ENCODE results near the gene SYT8.
"Not testable (repeated sequence)": the region's sequence is repeated elsewhere in the genome, so short reads cannot be mapped to it uniquely, and the experiment has no call there.

The SYT8 gene

GRCh38 chr11:1872267-1872985 lies 37.6 kb downstream of the SYT8 start:
- DNase-seq (ENCODE audit: low read depth in 1 of 2, low spot score in 1 of 2): no peak

GRCh38 chr11:1873048-1873812 lies 38.4 kb downstream of the SYT8 start:
- no peak for DNase-seq (ENCODE audit: low read depth in 1 of 2, low spot score in 1 of 2)

- not testable (repeated sequence) for DNase-seq (ENCODE audit: low read depth in 1 of 2, low spot score in 1 of 2)
Measured at GRCh38 chr11:1873813-1874150, 39.0 kb downstream of the SYT8 start.

- not testable (repeated sequence) for DNase-seq (ENCODE audit: low read depth in 1 of 2, low spot score in 1 of 2)
Measured at GRCh38 chr11:1874441-1875092, 39.8 kb downstream of the SYT8 start.

GRCh38 chr11:1875093-1875850 lies 40.5 kb downstream of the SYT8 start:
- DNase-seq (ENCODE audit: low read depth in 1 of 2, low spot score in 1 of 2): no peak

- DNase-seq (ENCODE audit: low read depth in 1 of 2, low spot score in 1 of 2): not testable (repeated sequence)
Measured at GRCh38 chr11:1875851-1876301, 41.1 kb downstream of the SYT8 start.

DNA sequence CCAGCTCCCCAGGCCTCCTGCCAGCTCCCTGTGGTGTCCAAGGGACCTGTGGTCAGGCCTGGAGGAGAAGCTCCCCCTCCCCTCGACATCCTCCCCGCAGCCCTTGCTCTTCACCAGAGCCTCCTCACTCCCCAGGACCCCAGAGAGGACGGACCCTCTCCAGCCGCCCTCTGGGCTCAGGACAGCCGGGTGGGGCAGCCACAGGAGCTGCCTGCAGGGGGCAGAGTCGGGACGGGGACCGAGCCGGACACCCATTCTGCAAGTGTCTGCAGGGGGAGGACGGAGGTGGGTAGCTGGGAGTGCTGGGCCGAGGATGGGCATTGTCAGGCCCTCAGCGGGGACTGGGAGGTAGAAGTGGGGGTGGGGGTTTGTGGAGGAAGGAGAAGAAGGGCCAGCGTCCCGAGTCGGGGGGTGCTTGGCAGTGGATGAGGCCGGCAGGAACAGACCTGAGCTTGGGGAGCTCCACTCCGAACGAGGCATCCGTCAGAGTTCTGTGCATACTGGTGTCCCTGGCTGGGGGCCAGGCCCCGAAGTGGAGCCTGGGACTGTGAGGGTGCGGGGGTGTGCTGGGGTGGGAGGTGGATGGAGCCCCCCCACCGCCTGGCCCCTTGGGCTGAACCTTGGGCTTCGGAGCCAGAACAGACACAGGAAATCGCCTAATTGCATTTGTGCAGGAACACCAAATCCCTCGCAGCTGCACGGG lies 41.7 kb downstream of the SYT8 start:
- no peak for DNase-seq (ENCODE audit: low read depth in 1 of 2, low spot score in 1 of 2)

DNA sequence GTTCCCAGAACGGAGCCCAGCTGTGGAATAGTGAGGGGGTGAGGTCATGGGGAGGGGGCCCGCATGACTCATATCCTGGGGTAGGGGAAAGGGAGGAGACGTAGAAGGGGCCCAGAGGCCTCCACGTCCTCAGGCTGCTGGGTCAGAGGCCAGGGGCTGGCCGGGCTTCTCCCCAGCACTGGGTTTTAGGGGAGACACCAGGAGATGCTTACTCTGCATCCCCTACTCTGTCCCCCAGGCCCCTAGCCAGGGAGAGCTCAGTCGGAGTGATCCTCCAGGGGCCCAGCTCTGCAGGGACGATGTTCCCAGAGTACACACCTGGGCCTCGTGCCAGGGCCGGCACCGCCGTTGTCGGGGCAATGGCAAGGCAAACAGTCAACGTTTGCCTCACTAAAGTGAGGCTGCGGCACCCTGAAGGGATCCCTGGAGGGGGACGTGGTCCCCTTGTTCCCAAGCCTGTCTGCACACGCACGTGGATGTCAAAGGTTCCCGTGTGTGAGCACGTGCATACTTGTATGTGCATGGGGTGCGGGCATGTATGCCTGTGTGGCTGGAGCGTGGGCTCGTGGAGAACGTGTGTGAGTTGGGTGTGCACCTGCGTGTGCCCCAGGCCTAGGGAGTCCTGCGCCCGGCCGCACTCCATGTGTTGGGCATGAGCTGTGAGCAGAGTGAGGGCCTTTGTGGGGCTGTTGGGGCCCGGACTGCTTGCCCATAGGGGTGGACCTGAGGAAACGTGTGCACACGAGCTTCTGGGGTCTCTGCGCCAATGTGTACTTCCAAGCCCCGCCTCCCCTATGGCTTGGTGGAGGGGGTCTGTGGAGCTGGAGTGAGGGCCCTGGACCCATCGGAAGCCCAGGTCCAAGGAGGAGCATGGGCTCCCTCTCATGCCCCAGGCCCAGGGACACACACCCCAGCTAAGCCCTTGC lies 42.7 kb downstream of the SYT8 start:
- DNase-seq (ENCODE audit: low read depth in 1 of 2, low spot score in 1 of 2): no peak

GRCh38 chr11:1878137-1879031 lies 43.6 kb downstream of the SYT8 start:
- no peak for DNase-seq (ENCODE audit: low read depth in 1 of 2, low spot score in 1 of 2)

- no peak for DNase-seq (ENCODE audit: low read depth in 1 of 2, low spot score in 1 of 2)
Measured at GRCh38 chr11:1879342-1879940, 44.7 kb downstream of the SYT8 start.

DNA sequence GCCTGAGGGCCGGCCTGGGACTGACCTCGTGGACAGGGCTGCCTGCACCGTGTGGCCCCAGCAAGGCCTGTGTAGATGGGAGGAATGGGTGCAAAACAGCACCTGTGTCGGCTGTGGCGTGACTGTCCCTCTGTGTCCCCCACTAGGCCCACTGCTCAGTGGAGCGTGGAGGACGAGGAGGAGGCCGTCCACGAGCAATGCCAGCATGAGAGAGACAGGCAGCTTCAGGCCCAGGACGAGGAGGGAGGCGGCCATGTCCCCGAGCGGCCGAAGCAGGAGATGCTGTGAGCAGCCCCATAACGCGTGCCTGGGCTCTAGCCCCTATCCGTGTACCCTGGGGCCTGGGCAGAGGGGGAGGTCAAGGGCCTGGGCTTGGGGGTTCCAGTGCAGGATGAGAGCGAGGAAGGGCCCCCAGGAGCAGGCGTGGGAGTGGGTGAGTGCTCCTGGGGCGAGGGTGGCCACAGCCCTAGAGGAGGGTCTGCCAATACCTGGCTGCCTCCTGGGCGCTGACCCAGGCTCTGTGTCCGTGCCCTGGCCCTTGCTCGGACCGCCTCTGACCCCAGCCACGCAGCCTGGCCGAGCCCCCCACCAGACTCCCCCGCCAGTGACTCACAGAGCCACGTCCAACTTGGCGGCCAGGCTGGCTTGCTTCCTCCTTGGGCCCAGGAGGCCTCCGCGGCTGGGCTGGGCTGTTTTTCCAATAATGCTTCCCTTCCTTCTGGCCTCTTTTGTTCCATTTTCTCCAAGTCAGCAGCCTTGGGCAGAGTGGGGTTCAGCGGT lies 45.3 kb downstream of the SYT8 start:
- DNase-seq (ENCODE audit: low read depth in 1 of 2, low spot score in 1 of 2): no peak

DNA sequence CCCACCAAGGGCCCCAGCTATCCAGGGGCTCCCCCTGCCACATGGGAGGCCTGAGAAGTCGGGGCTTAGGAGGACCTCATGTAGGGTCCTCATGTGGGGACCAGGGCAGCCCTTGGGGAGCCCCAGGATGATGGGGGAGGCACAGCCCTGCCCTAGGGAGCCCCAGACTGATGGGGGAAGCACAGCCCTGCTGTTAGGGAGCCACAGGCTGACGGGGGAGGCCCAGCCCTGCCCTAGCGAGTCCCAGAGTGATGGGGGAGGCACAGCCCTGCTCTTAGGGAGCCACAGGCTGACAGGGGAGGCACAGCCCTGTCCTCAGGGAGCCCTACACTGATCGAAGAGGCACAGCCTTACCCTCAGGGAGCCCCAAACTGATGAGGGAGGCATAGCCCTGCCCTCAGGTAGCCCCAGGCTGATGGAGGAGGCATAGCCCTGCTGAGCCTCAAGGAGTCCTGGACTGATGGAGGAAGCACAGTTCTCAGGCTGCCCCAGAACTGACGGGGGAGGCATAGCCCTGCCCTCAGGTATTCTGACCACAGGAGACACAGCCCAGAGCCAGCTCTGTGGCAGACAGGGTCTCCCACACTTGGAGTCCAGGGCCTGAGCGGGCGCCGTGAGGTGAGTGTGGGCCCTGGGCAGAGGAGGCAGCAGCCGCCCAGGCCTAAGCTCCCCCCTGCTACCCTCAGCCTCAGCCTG lies 46.1 kb downstream of the SYT8 start:
- DNase-seq (ENCODE audit: low read depth in 1 of 2, low spot score in 1 of 2): no peak

- DNase-seq (ENCODE audit: low read depth in 1 of 2, low spot score in 1 of 2): no peak
Measured at GRCh38 chr11:1881442-1882264, 46.9 kb downstream of the SYT8 start.

DNA sequence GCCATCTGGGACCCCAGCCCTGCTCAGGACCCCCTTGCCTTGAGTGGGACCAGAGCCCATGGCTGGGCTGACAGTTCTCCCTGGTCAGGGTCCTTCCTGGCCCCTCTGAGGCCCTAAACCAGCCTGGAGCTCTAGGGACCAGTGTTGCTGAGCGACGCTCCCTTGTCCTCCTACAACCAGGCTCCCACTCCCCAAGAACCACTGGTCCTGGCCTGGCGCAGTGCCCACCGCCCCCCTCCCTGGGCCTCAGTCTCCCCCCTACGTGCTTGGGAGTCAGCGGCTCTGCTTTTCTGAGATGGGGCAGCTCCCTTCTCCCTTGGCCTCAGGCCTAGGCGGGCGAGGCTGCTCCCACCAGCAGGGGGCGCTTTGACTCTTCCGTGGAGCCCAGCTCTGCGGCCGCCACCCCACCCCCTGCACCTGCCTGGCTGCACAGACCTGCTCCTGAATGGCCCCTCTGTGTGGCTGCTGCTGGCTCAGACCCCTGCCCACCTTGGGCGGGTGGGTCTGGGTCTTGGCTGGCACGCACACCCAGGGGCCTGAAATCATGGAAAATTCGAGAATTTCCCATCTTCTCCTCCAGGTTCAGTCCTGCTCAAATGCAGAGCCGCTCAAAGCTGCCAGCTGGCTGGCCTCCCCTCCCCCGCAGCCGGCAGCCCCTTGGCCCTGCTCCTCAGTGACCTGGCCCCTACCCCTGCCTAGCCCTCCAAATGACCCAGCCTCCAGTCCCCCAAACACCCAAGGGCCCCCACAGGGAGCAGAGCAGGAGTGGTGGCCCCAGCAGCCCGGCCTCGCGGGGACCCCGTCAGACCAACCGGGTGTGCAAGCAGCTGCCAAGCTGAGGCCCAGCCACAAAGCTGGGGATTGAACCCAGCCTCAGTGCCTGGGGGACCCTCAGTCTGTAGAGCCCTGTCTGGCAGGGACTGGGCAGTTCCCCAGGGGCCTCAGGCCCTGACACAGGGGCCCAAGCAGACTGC lies 47.8 kb downstream of the SYT8 start:
- DNase-seq (ENCODE audit: low read depth in 1 of 2, low spot score in 1 of 2): peak; percentile 67 to 78
